Peyer's patch (tissue), 4 donors: ENCODE measurements around the gene DDX11.

Source experiments
- CTCF ChIP-seq, 6 experiments: fragments of 450-650 bp in 4 of 6; fragments of 200-600 bp in 2 of 6; sonication (generic) in 1 of 6; IDR thresholded peaks; one replicate each; pipeline ENCODE4 v1.5.1; 2017 to 2019; ENCODE audit warnings: antibody characterized with exemption in 6 of 6, mild to moderate bottlenecking in 3 of 6, moderate library complexity in 1 of 6
- POLR2A ChIP-seq, 2 donors: fragments of 450-650 bp; IDR thresholded peaks; one replicate each; pipeline ENCODE4 v1.5.1; 2017; ENCODE audit warnings: antibody characterized with exemption in 2 of 2, mild to moderate bottlenecking in 2 of 2, moderate library complexity in 2 of 2

- TF ChIP-seq CTCF (IDR thresholded peaks at IDR 0.05) (no peak), POLR2A (IDR thresholded peaks at IDR 0.05) (no peak)
Measured at GRCh38 chr12:31029916-31030562, 43.6 kb upstream of the DDX11 start.
